H1 (cell line): ENCODE data around the gene ENTR1. TPM values are rescaled to one million over a fixed set of nuclear protein-coding genes. Genes with fewer than 3 reads are reported as not detected.

ENCODE experiments used
- CTCF ChIA-PET: fragments of 300-600 bp; sonication (Branson Sonifier 250); formaldehyde crosslinking; loops from one replicate; lab custom pipeline; 2021; ENCODE audit not compliant: partially characterized antibody; lab: Charles Lee
- POLR2A ChIA-PET: fragments of 300-600 bp; sonication (Branson Sonifier 250); formaldehyde crosslinking; loops from one replicate; lab custom pipeline; 2021; ENCODE audit warnings: inconsistent platforms; ENCODE audit not compliant: partially characterized antibody; lab: Charles Lee
- DNase-seq, 2 experiments: peaks; one replicate each; pipeline versions ENCODE4 v3.0.0 to v3.0.0-alpha.2; 2010 to 2022; ENCODE audit warnings: low spot score in 2 of 2, low read depth in 1 of 2, mixed read lengths in 1 of 2
- FAIRE-seq: peaks from 2 replicates; lab custom pipeline; 2011; peaks lifted over from hg19 to GRCh38; lab: Jason Lieb, UNC
- H2AFZ ChIP-seq: 2 replicates; pipeline ENCODE4 v1.8.1; 2012; ENCODE audit warnings: low read length, inconsistent platforms
- H2AK5ac ChIP-seq: 2 replicates; pipeline ENCODE4 v1.6.1; 2013; ENCODE audit warnings: low read depth, low read length
- H2BK120ac ChIP-seq: replicated peaks from 2 replicates; pipeline ENCODE3; 2013; ENCODE audit warnings: low read depth, low read length, inconsistent platforms
- H2BK12ac ChIP-seq: 2 replicates; pipeline ENCODE4 v1.6.1; 2013; ENCODE audit warnings: low read depth, low read length
- H2BK15ac ChIP-seq: 2 replicates; pipeline ENCODE4 v1.6.1; 2013; ENCODE audit warnings: low read length
- H2BK20ac ChIP-seq: 2 replicates; pipeline ENCODE4 v1.6.1; 2013; ENCODE audit warnings: low read length
- H2BK5ac ChIP-seq: 2 replicates; pipeline ENCODE4 v1.6.1; 2013; ENCODE audit warnings: low read depth, low read length
- H3K14ac ChIP-seq: 2 replicates; pipeline ENCODE4 v1.6.1; 2013; ENCODE audit warnings: inconsistent platforms; ENCODE audit not compliant: insufficient read length
- H3K18ac ChIP-seq: 2 replicates; pipeline ENCODE4 v1.6.1; 2013; ENCODE audit warnings: low read length; ENCODE audit errors: extremely low read depth
- H3K23ac ChIP-seq: 2 replicates; pipeline ENCODE4 v1.6.1; 2013; ENCODE audit warnings: inconsistent platforms; ENCODE audit not compliant: insufficient read length
- H3K23me2 ChIP-seq: 2 replicates; pipeline ENCODE4 v1.6.1; 2013; ENCODE audit warnings: low read depth, low read length
- H3K27ac ChIP-seq: 2 replicates; pipeline ENCODE4 v1.6.1; 2011; ENCODE audit warnings: low read depth, low read length, inconsistent platforms
- H3K27me3 ChIP-seq, 4 experiments: replicated peaks in 1 of 4; 1 replicate in 1 of 4; 2 replicates in 3 of 4; pipeline versions ENCODE4 v1.6.1 to v1.8.1; 2011 to 2013; ENCODE audit warnings: low read length in 3 of 4, mild to moderate bottlenecking in 3 of 4, inconsistent platforms in 2 of 4, mixed read lengths in 2 of 4, moderate library complexity in 1 of 4; ENCODE audit not compliant: control insufficient read depth in 3 of 4, insufficient read depth in 3 of 4; ENCODE audit errors: extremely low read depth in 1 of 4
- H3K36me3 ChIP-seq, 4 experiments: 2 replicates each; pipeline versions ENCODE4 v1.6.1 to v1.8.1; 2011 to 2013; ENCODE audit warnings: mild to moderate bottlenecking in 4 of 4, low read length in 3 of 4, moderate library complexity in 2 of 4, control low read depth in 1 of 4, inconsistent platforms in 1 of 4; ENCODE audit not compliant: insufficient read depth in 4 of 4, control insufficient read depth in 2 of 4
- H3K4ac ChIP-seq: replicated peaks from 2 replicates; pipeline ENCODE3; 2013; ENCODE audit warnings: low read length, low read depth, mixed read lengths, inconsistent platforms; ENCODE audit not compliant: insufficient read length
- H3K4me1 ChIP-seq, 4 experiments: replicated peaks in 1 of 4; 1 replicate in 1 of 4; 2 replicates in 3 of 4; pipeline versions ENCODE4 v1.6.1 to v1.8.1; 2011 to 2013; ENCODE audit warnings: low read length in 3 of 4, inconsistent platforms in 2 of 4, mixed read lengths in 1 of 4; ENCODE audit not compliant: insufficient read depth in 4 of 4, control insufficient read depth in 3 of 4
- H3K4me2 ChIP-seq, 2 experiments: 2 replicates each; pipeline versions ENCODE4 v1.6.1 to v1.8.1; 2011 to 2013; ENCODE audit warnings: low read depth in 2 of 2, low read length in 2 of 2, control low read depth in 1 of 2, inconsistent platforms in 1 of 2, mild to moderate bottlenecking in 1 of 2; ENCODE audit not compliant: insufficient read depth in 1 of 2
- H3K4me3 ChIP-seq, 4 experiments: fragments of 200-600, 300-600 bp in 1 of 4; sonication (generic), shearing (Covaris generic), sonication (Bioruptor Twin) in 1 of 4; 2 replicates each; pipeline versions ENCODE4 v1.5.1 to v1.8.1; 2011 to 2016; ENCODE audit warnings: low read length in 4 of 4, low read depth in 3 of 4, control low read depth in 2 of 4, inconsistent platforms in 2 of 4, mild to moderate bottlenecking in 2 of 4, mixed read lengths in 1 of 4, moderate library complexity in 1 of 4; ENCODE audit not compliant: insufficient read depth in 2 of 4; ENCODE audit errors: extremely low read depth in 1 of 4
- H3K56ac ChIP-seq: replicated peaks from 2 replicates; pipeline ENCODE3; 2013; ENCODE audit warnings: low read depth, mild to moderate bottlenecking, mixed read lengths, low read length, inconsistent platforms; ENCODE audit not compliant: insufficient read length
- H3K79me1 ChIP-seq: 2 replicates; pipeline ENCODE4 v1.6.1; 2013; ENCODE audit warnings: low read depth, low read length, control low read depth
- H3K79me2 ChIP-seq, 2 experiments: 2 replicates each; pipeline versions ENCODE4 v1.6.1 to v1.8.1; 2012 to 2013; ENCODE audit warnings: low read length in 2 of 2, mild to moderate bottlenecking in 2 of 2, inconsistent platforms in 1 of 2; ENCODE audit not compliant: insufficient read depth in 2 of 2, control insufficient read depth in 1 of 2
- H3K9ac ChIP-seq, 4 experiments: replicated peaks in 1 of 4; 1 replicate in 1 of 4; 2 replicates in 3 of 4; pipeline versions ENCODE4 v1.6.1 to v1.8.1; 2011 to 2013; ENCODE audit warnings: low read depth in 3 of 4, low read length in 3 of 4, control low read depth in 2 of 4, mild to moderate bottlenecking in 2 of 4, moderate library complexity in 2 of 4, inconsistent platforms in 1 of 4; ENCODE audit errors: extremely low read depth in 1 of 4
- H3K9me3 ChIP-seq, 2 experiments: 2 replicates each; pipeline versions ENCODE4 v1.6.1 to v1.8.1; 2012 to 2013; ENCODE audit warnings: mild to moderate bottlenecking in 2 of 2, moderate library complexity in 2 of 2, control low read depth in 1 of 2, inconsistent platforms in 1 of 2, low read depth in 1 of 2, low read length in 1 of 2, mixed read lengths in 1 of 2; ENCODE audit not compliant: insufficient read depth in 2 of 2
- H4K20me1 ChIP-seq, 2 experiments: replicated peaks in 1 of 2; 2 replicates each; pipeline versions ENCODE3 to v1.8.1; 2011 to 2013; ENCODE audit warnings: inconsistent platforms in 2 of 2, low read length in 2 of 2, mild to moderate bottlenecking in 1 of 2; ENCODE audit not compliant: insufficient read depth in 2 of 2, control insufficient read depth in 1 of 2
- H4K5ac ChIP-seq: 2 replicates; pipeline ENCODE4 v1.6.1; 2013; ENCODE audit warnings: low read length, low read depth, mixed read lengths, inconsistent platforms; ENCODE audit not compliant: insufficient read length
- H4K8ac ChIP-seq: 2 replicates; pipeline ENCODE4 v1.8.0; 2013; ENCODE audit warnings: mild to moderate bottlenecking, moderate library complexity, low read length, inconsistent platforms; ENCODE audit not compliant: insufficient read depth; ENCODE audit errors: extremely low read depth
- H4K91ac ChIP-seq: replicated peaks from 2 replicates; pipeline ENCODE3; 2013; ENCODE audit warnings: low read length, mixed read lengths, inconsistent platforms; ENCODE audit not compliant: insufficient read length
- CEBPB ChIP-seq: IDR thresholded peaks from 2 replicates; pipeline ENCODE4 v1.6.1; 2012; ENCODE audit warnings: low read depth, low read length
- CREB1 ChIP-seq: IDR thresholded peaks from 2 replicates; pipeline ENCODE4 v1.6.1; 2012; ENCODE audit warnings: inconsistent platforms
- EGR1 ChIP-seq: IDR thresholded peaks from 2 replicates; pipeline ENCODE4 v1.6.1; 2011; ENCODE audit warnings: low read depth, low read length, borderline replicate concordance
- MAFK ChIP-seq: IDR thresholded peaks from 2 replicates; pipeline ENCODE4 v1.6.1; 2012; ENCODE audit warnings: low read depth, mild to moderate bottlenecking, improper control_type of control experiment, low read length
- NRF1 ChIP-seq: IDR thresholded peaks from 2 replicates; pipeline ENCODE4 v1.6.1; 2011; ENCODE audit warnings: mild to moderate bottlenecking, low read depth, low read length, improper control_type of control experiment
- POLR2A ChIP-seq, 2 experiments: IDR thresholded peaks; 1 replicate in 1 of 2; 2 replicates in 1 of 2; pipeline ENCODE4 v1.6.1; 2011; ENCODE audit warnings: low read depth in 2 of 2, low read length in 2 of 2, mild to moderate bottlenecking in 2 of 2; ENCODE audit errors: control extremely low read depth in 1 of 2
- POLR2AphosphoS5 ChIP-seq: IDR thresholded peaks from 2 replicates; pipeline ENCODE4 v1.6.1; 2011; ENCODE audit warnings: low read depth, low read length
- WGBS, 2 experiments: shearing (Covaris generic) in 1 of 2; methylation state at CpG; one replicate each; pipeline versions ENCODE4 v1.1.6 to v1.1.7; 2013 to 2015; ENCODE audit warnings: low lambda C conversion rate in 2 of 2, mixed read lengths in 2 of 2, inconsistent platforms in 1 of 2, low coverage in 1 of 2, missing lambda C conversion rate in 1 of 2; ENCODE audit not compliant: insufficient replicate concordance in 2 of 2, insufficient coverage in 1 of 2, insufficient read length in 1 of 2; ENCODE audit errors: extremely low coverage in 1 of 2, missing lambda C conversion rate in 1 of 2; 5-methylcytosine and 5-hydroxymethylcytosine counted together
- long read RNA-seq, 2 experiments: library from RNA in 1 of 2; library from capped mRNA in 1 of 2; stranded (forward); transcript quantifications; one replicate each; pipeline ENCODE4 v2.0.0, GENCODE V29; 2021; ENCODE audit warnings: inconsistent platforms in 1 of 2
- polyA minus RNA-seq, 3 experiments: library from RNA; depleted of rRNA, polyadenylated mRNA; stranded (reverse); fragments of >200 nt; gene quantifications; 1 replicate in 2 of 3; 2 replicates in 1 of 3; pipeline ENCODE4 v1.2.3, GENCODE V29; 2011
- polyA plus RNA-seq, 7 experiments: library from polyadenylated mRNA; depleted of rRNA in 3 of 7; stranded (reverse) in 5 of 7; unstranded in 2 of 7; fragments of >200 nt in 5 of 7; fragments of 200-250 nt in 2 of 7; gene quantifications; 1 replicate in 5 of 7; 2 replicates in 1 of 7; 4 replicates in 1 of 7; pipeline versions ENCODE4 v1.2.1 to v1.2.3, GENCODE V29; 2011 to 2013; ENCODE audit warnings: missing spikeins in 2 of 7, mixed read lengths in 2 of 7
- total RNA-seq: library from RNA; stranded (reverse); fragmentation: NEBNext Ultra II Directional; extraction: Animal tissue kit (Norgen Biotek cat#: 25700); gene quantifications from 2 replicates; pipeline ENCODE4 v1.2.1, GENCODE V29; 2021

The ENTR1 gene, protein sequence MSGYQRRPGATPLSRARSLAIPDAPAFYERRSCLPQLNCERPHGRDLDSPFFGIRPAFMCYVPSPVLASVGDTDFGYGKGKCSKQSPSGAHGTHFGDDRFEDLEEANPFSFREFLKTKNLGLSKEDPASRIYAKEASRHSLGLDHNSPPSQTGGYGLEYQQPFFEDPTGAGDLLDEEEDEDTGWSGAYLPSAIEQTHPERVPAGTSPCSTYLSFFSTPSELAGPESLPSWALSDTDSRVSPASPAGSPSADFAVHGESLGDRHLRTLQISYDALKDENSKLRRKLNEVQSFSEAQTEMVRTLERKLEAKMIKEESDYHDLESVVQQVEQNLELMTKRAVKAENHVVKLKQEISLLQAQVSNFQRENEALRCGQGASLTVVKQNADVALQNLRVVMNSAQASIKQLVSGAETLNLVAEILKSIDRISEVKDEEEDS
- total RNA-seq (102 and 110 TPM in 2 replicates), polyA plus RNA-seq (2011; rRNA removed) (65.2 and 80.3 TPM in 2 replicates), polyA minus RNA-seq (2011; rRNA and poly(A)+ RNA removed) (30.7 and 44.1 TPM in 2 replicates)
- 77.5 TPM for polyA plus RNA-seq (2011; cell fraction: cytosol; rRNA removed)
- polyA plus RNA-seq (2011; cell fraction: nucleus; rRNA removed): 237 TPM
- polyA plus RNA-seq (2012, experiment 1 of 2): 82.6 to 103 TPM (median 92.1 TPM) in 4 replicates
- polyA plus RNA-seq (2012, experiment 2 of 2): 74.3 TPM
- polyA plus RNA-seq (2013, experiment 1 of 2): 89.2 TPM
- 84.8 TPM for polyA plus RNA-seq (2013, experiment 2 of 2)
- 46.9 TPM for polyA minus RNA-seq (2011; cell fraction: cytosol; rRNA and poly(A)+ RNA removed)
- polyA minus RNA-seq (2011; cell fraction: nucleus; rRNA and poly(A)+ RNA removed): 59.4 TPM
- long read RNA-seq, experiment 1, transcript ENTR1-207 (4 exons, 869 nt): major isoform, 6 of 49 reads
- long read RNA-seq, experiment 1, partial matches to known transcripts: 23 of 49 reads
- long read RNA-seq, experiment 1, other reads (novel, unspliced or antisense): 11 of 49 reads
- long read RNA-seq, experiment 2, partial matches to known transcripts: 1 of 2 reads
- long read RNA-seq, experiment 2, other reads (novel, unspliced or antisense): 1 of 2 reads

DNA sequence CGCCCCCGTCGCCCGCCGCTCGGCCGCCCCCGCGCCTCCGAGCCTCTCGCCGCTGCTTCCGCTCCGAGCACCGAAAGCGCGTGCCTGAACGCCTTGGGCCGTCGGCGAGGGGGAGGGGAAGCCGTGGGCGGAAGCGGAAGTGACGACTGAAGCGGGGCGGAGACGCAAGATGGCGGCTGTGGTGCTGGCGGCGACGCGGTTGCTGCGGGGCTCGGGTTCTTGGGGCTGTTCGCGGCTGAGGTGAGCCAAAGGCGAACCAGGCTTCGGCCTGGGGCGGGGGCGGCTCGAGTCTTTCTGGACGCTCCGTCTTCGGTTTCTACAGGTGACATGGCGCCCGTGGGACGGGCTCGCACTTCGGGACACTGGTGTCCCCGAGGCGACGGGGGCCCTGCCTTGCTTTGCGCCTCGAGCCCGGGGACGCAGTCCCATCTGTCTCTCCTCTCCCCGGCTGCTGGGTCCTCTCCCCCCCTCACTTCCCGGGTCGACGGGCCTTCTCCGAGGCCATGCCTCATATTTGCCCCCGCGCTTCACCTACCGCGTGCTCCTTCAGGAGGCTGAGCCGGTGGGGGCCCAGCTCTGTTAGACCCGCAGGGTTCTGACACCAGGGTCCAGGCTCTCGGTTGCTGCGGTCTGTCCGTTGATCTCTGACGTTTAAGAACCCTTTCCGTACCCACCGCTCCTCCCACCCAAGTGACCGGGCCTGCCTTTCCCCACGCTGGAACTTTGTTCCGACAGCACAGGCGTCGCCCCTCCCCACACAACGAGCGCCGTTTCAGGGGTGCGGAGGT is at the start of gene ENTR1, which contains the start of gene PMPCA:
Gene ENTR1, minus strand, starts transcription at position 115 of the 788 bp plus-strand sequence. CDS start 217 bp downstream, outside the sequence.
Gene PMPCA, plus strand, starts transcription at position 159 of the 788 bp plus-strand sequence. Its CDS starts 11 bp downstream, at position 170.
- CTCF ChIA-PET: interaction anchor here (1.0 to 1.4 kb wide), 4 partner anchors 10 to 219 kb away, joined by 3 to 10 read pairs (median 3); no protein-coding TSS in a partner anchor
- peaks cover 16 to 17% of the 10 kb centered on the region in 2 experiments for H4K20me1 ChIP-seq
- peaks cover 9% of the 10 kb centered on the region for H3K23me2 ChIP-seq
- H3K56ac ChIP-seq: peak within 1 kb of the TSS; percentile 80
- H2AFZ ChIP-seq: 0 out of 2 replicates have a peak within 1 kb of the TSS, but pooled peaks have one; percentile 34
- FAIRE-seq (no peak), DNase-seq (peak in 1 of 2 experiments; percentile 94)
- POLR2A ChIA-PET: interaction anchor here (0.7 to 8.0 kb wide), 12 partner anchors 13 to 80 kb away, joined by 3 to 123 read pairs (median 4); partner anchors contain the start of genes DNLZ and SNAPC4
- peak within 1 kb of the TSS; percentile 71; the same call in 1 of the 2 replicates for H2BK5ac ChIP-seq
- H4K8ac ChIP-seq: peak within 1 kb of the TSS; percentile 97
- H2BK120ac ChIP-seq: no peak within 1 kb of the TSS
- H3K4ac ChIP-seq: peak within 1 kb of the TSS; percentile 33
- peaks cover 11 to 53% of the 10 kb centered on the region in 2 experiments for H3K79me2 ChIP-seq
- peaks cover 21% of the 10 kb centered on the region for H3K79me1 ChIP-seq
- peak within 1 kb of the TSS; percentile 65 for H4K91ac ChIP-seq
- H2BK20ac ChIP-seq: no peak within 1 kb of the TSS
- peak within 1 kb of the TSS; percentile 78 to 92 (median 88) for H3K9ac ChIP-seq
- 4% methylated on average over 55 of the region's 83 CpGs; no CpG with 5 or more reads in 1 of the 2 experiments for WGBS, 2 experiments
- peak within 1 kb of the TSS; percentile 68 to 94 for H3K4me2 ChIP-seq
- H3K27me3 ChIP-seq: no peaks in the 10 kb centered on the region
- no peak within 1 kb of the TSS; the same call in 1 of the 2 replicates for H2BK12ac ChIP-seq
- 0 out of 2 replicates have a peak within 1 kb of the TSS, but pooled peaks have one; percentile 42 for H2AK5ac ChIP-seq
- peaks cover 0 to 3% (median 3%) of the 10 kb centered on the region in 4 experiments; a peak in 4 of 7 replicates for H3K4me1 ChIP-seq
- H3K27ac ChIP-seq: peak within 1 kb of the TSS; percentile 75
- H3K14ac ChIP-seq: no peak within 1 kb of the TSS
- H3K9me3 ChIP-seq: no peaks in the 10 kb centered on the region
- H4K5ac ChIP-seq: peak within 1 kb of the TSS; percentile 44
- peak within 1 kb of the TSS; percentile 87 to 93 (median 92) for H3K4me3 ChIP-seq
- peaks cover 24 to 42% (median 35%) of the 10 kb centered on the region in 4 experiments for H3K36me3 ChIP-seq
- H2BK15ac ChIP-seq: no peak within 1 kb of the TSS
- 0 out of 2 replicates have a peak within 1 kb of the TSS, but pooled peaks have one; percentile 32 for H3K18ac ChIP-seq
- no peak within 1 kb of the TSS for H3K23ac ChIP-seq
- TF ChIP-seq CREB1 (peak; percentile 94), CEBPB (no peak), MAFK (no peak), POLR2AphosphoS5 (peak; percentile 96), EGR1 (peak; percentile 92), POLR2A (IDR thresholded peaks at IDR 0.05; ENCODE audit: control extremely low read depth in 1 of 2, low read depth in 2 of 2, low read length in 2 of 2) (peak; percentile 82 to 91), NRF1 (no peak)
